NK-92 treated with Interleukin-12 subunit alpha and Interleukin-12 subunit beta, amount 100 ng/mL, for 24 hours (cell line): Measurements from ENCODE around the gene SNAI1.
"Not testable (repeated sequence)": the region's sequence is repeated elsewhere in the genome, so short reads cannot be mapped to it uniquely, and the experiment has no call there.

Experiments used
- DNase-seq: peaks from one replicate; lab custom pipeline; 2025; lab: John Stamatoyannopoulos, UW

SNAI1 gene

DNA sequence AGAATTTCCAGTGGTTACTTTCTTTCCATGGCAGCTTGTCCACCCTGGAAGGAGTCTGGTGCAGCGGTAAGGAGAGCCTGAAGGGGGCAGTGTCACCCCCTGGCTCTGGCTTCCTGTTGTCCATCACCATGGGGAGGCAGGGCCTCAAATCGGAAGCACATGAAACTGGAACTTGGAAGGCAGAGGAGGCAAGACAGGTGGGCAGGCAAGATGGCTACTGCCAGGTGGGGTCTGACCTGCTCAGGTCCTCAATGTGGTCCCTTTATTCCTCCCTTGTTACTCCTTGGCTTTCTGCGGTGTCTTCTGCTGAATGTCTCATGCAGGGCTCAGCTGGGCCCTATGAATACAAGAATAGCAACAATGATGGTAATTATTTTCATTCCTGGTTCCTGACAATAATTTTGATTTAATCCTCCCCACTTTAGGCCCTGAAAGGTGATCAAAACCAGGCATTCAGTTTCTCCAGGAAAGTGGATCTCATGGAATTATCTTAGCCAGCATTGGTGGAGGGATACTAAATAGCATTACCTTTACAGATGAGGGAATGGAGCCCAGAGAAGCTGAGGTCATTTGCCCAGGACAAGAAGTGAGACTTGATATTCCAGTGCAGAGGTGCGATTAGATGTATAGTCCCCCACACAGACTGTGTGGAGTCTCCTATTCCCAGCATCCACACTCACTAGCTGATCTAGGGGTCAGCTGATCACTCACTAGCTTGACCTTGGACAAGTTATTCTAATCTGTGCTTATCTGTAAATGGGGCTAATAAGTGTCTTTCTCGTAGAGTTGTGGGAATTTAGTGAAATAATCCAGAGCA is 17.6 kb upstream of the SNAI1 start:
- no peak for DNase-seq

DNA sequence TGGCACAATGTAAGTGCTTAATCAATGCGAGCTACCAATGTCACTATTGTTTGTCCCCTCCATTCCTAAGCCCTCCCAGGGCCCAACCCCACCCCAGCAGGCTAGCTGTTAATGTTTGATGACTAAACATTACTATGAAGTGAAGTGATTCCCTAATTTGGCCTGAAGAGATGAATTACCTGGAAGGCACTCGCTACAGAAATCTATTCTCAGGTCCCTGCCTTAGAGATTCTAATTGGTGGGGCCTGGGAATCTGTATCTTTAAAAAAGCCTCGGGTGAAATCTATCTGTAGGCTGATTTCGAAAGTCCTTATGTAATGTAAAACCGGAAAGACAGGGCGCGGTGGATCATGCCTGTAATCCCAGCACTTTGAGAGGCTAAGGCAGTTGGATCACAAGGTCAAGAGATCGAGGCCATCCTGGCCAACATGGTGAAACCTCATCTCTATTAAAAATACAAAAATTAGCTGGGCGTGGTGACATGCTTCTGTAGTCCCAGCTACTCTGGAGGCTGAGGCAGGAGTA is 16.9 kb upstream of the SNAI1 start:
- DNase-seq, result no peak

DNA sequence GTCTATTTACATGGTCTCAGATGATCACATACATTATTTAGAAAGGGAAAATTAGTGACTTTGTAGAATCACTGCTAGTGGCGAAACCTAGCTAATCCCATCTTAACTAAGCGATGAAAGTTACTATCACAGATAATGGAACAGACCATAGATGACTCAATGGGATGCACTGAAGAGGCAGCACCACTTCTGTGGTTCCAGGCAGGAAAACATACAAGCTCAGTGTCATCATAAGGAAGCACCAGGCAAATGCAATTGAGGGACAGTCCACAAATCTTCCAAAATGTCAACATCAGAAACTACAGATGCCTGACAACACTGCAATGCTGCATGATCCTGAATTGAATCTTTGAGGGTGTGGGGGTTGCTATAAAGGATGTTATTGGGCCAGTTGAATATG is 15.9 kb upstream of the SNAI1 start:
- DNase-seq, result no peak

DNA sequence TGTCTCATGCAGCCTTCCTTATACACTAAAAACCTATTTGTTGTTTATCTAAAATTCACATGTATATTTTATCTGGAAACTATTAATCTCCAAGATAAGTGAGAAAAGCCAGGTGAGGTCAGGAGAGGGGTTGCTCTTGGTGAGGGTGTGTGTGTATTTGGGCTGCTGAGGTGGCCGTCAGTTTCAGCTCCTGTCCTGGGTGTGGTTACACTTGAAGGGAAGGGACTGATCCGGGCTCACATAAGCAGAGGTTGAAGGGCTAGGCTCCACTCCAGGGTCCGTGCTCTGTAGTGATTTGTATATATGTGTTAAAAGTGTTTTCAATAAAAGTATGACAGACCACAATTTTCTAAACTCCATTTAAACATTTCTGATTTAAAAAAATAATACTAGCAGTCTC is 13.5 kb upstream of the SNAI1 start:
- DNase-seq, result no peak

DNA sequence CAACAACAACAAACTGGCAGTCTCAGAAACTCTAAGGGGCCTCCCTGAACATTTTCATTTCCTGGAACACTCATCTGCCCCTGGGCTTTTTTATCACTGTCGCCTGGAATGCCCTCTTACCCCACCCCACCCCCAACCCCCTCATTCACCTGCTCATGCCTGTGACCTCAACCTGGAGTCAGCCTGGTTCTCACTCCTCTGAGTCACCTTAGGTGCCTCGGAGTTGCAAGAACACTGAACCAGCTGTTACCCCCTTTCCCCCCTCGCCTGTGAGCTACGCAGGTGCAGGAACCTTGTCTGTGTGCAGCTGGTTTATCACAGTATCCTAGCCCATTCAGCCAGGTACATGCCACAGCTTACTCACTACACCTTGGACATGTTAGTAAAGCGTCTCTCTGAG is 12.8 kb upstream of the SNAI1 start:
- no peak for DNase-seq

DNA sequence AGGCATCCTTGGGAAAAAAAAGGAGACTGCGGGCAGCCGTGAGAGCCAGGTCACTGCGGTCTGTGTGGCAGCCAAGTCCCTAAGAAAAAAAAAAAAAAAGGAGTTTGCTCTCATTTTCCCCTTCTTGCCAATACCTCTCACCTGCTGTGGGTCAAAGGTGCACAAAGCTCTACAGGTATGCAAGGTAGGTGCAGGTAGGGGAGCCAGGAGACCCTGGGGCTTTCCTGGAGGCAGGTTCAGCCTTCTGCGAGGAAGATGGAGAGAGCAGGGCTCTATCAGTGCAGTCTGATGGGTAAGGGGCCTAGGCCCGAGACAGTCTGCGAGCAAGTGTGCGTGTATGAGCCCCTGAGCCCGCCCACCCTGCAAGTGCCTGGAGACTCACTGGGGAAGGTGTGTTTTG is 12.3 kb upstream of the SNAI1 start:
- no peak for DNase-seq

DNA sequence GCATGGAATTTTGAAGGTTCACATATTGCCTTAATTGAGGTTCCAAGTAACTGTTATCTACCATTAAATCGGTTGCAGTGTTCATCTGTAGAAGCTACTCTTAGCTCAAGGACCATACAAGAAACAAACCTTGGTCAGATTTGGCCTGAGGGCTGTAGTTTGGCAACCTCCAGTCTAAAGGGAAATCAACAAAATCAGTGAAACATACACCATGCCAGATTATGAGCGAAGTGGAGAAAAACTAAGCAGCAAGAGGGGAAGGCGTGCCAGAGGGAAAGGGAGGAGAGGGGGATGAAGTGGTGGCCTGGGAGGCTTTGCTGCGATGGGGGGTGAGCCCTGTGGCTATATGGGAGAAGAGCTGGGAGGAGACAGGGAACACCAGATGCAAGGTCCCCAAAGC is 8.8 kb upstream of the SNAI1 start:
- no peak for DNase-seq

DNA sequence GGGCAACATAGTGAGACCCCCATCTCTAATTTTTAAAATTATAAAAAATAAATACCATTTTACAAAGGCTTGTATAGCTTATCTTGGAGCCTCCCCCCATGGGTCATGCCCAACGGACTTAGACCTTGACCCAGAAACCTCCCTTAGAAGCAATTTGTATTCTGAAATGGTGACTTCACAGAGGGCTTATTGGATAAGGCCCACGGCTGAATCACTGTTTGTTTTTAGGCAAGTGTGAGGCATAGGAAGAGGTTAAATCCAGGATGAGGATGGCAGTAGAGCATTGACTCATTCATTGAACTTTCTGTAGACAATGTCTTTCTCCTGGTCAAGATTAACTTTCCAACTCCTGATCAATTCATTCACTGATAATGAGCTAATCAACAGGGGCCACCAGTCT is 6.2 kb upstream of the SNAI1 start:
- DNase-seq, result no peak

DNA sequence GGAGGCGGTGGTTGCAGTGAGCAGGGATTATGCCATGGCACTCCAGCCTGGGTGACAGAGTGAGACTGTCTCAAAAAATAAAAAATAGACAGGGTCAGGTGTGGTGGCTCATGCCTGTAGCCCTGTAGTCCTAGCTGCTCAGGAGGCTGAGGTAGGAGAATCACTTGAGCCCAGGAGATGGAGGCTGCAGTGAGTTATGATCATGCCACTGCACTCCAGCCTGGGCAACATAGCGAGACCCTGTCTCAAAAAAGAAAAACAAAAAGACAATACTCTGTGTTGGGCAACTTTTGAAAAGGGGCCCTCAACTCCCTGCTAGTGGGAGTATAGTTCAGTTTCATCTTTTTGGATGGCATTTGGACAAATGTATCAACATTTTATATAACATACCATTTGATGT is 5.0 kb upstream of the SNAI1 start:
- not testable (repeated sequence) for DNase-seq

DNA sequence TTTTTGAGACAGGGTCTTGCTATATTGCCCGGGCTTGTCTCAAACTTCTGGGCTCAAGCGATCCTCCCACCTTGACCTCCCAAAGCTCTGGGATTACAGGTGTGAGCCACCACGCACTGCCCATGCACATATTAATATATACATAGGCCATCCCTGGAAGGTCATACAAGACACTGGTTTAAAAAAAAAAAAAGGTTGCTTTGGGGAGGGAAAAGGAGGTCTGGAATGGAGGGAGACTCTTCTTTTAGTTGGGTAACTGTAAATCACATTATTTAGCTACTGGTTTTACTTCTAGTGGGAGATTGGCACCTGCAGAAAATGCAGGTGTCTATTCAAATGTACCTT is 4.1 kb upstream of the SNAI1 start:
- DNase-seq, result no peak

DNA sequence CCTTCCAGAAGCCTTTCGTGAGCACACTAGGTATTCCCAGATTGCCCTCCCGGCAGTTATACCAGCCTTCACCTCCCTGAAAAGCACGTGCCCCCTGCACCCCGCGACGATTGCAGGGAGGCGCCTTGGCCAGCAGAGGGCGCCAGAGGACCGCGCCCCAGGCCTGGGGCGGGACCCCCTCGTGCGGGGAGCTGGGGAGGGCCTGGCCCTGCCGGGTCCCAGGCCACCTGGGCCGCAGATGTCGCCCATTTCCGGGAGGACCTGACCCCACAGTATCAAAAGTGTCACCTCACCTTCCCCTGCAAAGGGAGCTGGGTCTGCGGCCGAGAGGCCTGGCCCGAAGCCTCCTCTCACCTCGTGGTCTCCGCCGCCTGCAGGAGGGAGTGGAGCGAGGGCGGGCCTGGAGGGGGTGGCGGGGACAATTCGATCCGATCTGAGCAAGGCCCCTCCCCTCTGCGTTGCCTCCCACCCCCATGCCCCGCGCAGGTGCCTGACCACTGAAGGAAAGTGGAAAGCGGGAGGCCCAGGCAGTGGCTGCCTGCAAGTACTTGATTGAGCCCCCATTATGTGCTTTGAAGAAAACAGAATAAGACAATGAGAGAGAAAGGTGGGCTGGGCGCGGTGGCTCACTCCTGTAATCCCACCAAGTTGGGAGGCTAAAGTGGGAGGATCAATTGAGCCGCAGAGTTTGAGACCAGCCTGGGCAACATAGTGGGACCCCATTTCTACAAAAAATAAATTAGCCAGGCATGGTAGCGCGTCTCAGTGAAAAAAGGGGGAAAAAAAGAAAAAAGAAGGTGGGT is 3.5 kb upstream of the SNAI1 start:
- DNase-seq, result peak; percentile 26

DNA sequence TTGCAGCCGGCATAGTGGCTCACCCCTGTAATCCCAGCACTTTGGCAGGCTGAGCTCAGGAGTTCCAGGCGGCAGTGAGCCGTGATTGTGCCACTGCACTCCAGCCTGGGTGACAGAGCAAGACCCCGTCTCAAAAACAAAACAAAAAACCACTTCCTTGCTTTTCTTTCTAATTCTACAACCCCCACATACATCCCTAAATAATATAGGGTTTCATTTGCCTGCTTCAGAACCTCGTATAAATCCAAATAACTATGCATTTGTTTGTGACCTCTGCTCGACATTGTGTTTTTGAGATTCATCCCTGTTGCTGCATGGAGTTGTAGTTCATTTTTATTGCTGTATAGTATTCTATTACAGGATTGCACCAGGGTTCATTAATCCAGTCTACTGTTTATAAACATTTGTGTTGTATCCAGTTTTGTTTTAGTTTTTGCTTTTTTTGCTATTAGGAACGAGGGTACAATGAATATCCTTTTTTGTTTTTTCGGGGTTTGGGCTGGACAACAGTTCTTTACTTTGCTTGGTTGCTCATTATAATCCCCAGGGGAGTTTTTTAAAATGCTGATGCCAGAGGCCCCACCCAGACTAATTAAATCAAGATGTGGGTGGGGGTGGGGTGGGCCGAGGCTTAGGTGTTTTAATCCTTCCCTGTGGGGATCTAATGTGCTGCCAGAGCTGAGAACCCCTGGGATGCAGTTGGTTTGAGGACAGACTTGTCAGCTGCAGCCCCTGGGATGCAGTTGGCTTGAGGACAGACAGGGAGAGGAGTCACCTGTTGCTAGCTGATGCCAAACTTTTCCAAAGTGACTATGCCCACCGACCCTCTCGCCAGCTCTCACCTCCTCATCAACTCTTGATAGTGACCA is 2.4 kb upstream of the SNAI1 start:
- no peak for DNase-seq

DNA sequence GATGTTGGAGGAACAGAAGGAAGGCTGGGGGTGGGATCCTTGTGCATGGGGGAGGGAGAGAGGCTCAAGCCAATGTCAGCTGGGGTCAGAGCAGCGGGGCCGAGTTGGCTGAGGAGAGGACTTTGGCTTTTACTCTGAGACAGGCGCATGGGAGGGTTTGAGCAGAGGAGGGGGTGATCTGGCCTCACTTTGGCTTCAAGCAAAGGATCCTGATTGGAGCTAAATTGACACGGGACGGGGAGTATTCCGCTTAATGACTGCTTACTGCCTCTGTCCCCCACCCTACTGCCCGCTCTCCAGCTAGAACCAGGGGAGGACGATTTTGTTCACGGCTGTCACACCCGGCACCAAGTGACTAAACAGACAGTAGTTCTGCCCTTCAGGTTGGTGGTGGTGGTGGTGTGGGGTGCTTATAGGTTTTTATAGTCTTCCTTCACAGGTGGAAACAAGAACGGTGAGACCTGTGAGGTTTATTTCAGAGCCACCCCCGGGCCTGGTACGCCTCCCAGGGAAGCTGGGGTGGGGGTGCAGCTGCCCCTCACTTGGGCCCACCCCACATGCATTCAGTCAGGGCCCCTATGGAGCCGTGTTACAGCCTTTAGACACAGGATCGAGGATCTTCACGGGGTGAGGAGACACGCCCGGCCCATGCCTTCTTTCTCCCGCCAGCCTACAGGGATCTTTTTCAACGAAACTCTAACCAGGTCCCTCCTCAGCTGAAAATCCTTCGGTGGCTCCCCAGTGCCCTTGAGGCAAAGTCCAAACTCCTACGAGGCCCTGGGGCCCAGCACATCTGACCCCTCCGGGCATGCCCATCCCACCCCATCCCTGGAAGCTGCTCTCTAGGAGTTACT is 1.3 kb upstream of the SNAI1 start:
- no peak for DNase-seq

DNA sequence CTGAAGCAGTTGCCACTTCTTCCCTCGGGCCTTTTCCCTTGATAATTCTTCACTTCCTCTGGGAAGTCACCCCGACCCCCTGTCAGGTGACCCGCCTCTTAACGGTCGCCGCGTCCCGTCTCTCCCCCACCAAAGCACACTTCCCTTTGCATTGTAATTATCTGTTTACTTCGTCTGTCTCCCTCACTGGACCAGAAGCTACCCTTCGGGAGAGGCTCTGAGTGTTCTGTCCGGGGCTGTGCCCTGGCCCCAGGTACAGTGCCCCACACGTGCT is 771 bp upstream of the SNAI1 start:
- DNase-seq, result no peak

DNA sequence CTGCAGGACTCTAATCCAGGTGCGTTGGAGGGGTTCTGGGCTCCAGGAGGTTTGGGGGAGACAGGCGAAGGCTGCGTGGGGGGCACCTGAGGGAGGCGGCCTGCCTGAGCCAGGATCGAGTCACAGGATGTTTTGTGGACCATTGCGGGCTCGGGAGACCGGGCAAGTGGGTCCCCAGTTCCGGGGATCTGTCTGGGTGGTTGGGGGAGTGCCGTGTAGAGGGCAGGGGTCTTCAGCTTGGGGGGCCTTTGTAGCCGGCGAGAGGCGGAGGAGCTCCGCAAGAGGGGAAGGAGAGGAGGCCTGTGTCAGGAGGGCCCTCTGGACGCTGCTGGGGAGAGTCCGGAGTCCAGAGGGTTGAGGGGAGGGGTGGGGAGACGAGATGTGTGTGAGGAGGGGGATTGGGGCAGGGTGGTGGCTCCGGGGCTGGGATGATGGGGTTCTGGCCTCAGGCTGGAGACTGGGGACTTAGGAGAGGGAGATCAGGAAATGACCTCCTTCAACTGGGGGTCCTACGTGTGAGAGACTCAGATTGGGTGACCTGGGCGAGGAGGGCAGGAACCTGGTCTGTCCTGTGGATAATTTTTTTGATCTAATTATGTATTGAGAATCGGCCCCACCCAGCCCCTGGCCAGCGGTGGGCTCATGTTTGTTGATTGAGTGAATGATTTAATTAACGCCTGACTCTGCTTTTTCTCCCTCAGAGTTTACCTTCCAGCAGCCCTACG is 505 bp downstream of the SNAI1 start:
- DNase-seq, result no peak

DNA sequence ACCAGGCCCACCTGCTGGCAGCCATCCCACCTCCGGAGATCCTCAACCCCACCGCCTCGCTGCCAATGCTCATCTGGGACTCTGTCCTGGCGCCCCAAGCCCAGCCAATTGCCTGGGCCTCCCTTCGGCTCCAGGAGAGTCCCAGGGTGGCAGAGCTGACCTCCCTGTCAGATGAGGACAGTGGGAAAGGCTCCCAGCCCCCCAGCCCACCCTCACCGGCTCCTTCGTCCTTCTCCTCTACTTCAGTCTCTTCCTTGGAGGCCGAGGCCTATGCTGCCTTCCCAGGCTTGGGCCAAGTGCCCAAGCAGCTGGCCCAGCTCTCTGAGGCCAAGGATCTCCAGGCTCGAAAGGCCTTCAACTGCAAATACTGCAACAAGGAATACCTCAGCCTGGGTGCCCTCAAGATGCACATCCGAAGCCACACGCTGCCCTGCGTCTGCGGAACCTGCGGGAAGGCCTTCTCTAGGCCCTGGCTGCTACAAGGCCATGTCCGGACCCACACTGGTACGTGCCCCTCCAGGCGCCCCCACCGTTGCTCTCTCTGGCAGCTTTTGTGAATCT is 1.1 kb downstream of the SNAI1 start:
- DNase-seq, result no peak

DNA sequence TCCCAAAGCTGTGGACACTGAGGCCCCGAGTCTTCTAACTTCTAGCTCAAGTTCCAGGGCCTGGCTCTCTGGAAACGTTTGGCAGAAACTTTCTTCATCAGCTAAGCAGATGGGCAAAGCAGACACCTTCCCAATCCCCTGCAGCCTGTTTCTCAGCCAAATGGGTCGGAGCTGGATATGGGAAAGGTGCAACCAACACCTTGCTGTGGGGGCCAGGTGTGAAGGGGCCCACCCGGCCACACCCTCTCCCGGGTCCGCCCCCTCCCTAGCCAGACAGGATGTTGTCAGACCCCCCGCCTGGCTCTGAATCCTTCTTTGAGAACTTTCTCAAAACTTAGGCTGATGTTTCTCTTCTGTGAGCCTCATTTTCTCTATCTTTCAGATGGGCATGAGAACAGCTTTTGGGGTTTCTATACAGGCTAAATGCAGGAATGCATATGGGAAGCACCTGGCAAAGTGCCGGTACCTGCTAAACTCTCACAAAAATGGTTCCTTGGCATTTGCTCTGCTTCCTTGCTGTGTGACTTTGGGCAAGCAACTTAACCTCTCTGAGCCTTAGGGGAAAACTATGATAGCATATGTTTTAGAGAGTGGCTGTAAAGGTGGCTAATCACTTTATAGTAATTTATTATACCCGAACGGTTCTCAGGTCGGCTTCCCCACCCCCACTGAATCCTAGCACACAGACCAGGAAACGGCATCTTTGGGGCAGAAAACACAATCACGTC is 1.8 kb downstream of the SNAI1 start:
- DNase-seq, result no peak

DNA sequence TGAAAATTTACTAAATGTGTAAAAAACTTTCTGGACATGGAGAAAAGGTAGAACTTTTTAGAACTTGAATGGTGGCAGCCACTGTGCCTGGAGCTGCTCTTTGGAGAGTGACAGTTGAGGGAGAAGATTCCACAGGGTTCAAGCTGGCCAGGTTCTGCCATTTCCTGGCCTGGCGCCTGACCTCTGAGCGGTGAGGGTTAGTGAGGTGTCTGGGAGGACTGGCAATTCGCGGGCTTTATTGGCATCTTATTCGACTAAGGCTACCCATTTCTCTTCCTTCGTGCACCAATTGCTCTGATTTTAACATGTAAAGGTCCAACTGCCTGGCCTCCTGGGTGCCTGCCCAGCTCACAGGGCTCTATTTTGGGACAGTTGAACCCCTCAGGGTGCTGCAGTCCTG is 2.4 kb downstream of the SNAI1 start:
- DNase-seq, result no peak

DNA sequence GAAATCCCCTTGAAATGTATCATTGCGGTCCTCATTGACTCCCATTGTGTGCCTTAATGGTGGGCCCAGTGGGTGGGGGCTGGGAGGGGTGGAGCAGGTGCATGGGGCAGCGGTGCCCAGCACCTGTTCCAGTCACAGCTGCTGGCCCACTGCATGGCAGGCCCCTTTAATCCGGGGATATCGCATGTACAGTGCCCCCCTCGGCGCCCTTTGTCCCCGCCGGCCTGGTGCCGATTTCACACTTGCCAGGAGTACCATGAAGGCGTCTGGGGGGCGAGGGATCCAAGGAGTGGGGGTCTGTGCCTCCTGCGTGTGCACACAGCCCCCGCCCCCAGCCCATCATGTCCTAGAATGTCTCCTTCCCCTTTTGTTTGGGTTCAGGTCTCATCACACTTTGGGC is 2.8 kb downstream of the SNAI1 start:
- no peak for DNase-seq

DNA sequence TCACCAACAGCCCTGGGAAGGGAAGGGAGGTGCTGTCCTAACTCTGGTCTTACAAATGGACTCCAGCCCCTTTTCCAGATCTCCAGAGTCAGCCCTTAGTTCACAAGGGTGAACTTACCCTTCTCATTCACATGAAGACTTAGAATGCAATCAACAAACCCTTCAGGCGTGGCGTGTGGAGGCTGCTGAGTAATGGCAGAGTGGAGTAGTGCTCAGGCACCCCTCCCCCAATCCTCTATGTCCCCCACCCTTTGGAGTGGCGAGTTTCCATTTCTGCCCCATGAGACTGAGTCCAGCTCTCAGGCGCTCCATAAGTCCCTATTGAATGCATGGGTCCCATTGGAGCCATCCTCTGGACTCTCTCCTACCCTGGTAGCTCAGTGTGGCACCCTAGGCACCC is 3.3 kb downstream of the SNAI1 start:
- no peak for DNase-seq
